Astrocyte (in vitro differentiated cells and primary cell): Measurements from ENCODE around the gene PLSCR2.

Experiments
- CTCF ChIP-seq: IDR thresholded peaks from 2 replicates; pipeline ENCODE4 v1.5.1; 2011; ENCODE audit warnings: low read depth, mild to moderate bottlenecking, inconsistent platforms, low read length, moderate library complexity; ENCODE audit not compliant: insufficient read depth
- EZH2 ChIP-seq: IDR thresholded peaks from 2 replicates; pipeline ENCODE4 v1.6.1; 2012; ENCODE audit warnings: mild to moderate bottlenecking, low read length, inconsistent platforms; ENCODE audit not compliant: insufficient read depth

- TF ChIP-seq CTCF = no peak
- no peak for TF ChIP-seq EZH2
These were observed 44.0 kb downstream of the PLSCR2 start for GRCh38 chr3:146425341-146425740.
